Dedifferentiated amniotic fluid mesenchymal stem cell (primary cell): ENCODE results near the gene WAC.

Experiments
- DNase-seq: peaks from one replicate; pipeline ENCODE4 v3.0.0-alpha.2; 2016; ENCODE audit errors: extremely low spot score

Gene WAC

GRCh38 chr10:28666751-28667467 is 134.0 kb downstream of the WAC start:
- no peak for DNase-seq

GRCh38 chr10:28668363-28669226 is 135.7 kb downstream of the WAC start:
- DNase-seq, result no peak

GRCh38 chr10:28669227-28670173 is 136.6 kb downstream of the WAC start:
- no peak for DNase-seq
